H1 (cell line): ENCODE measurements around the gene MACROD2. TPM values are rescaled to one million over a fixed set of nuclear protein-coding genes. Genes with fewer than 3 reads are reported as not detected.

Source experiments
- CHD7 ChIP-seq: fragments of 300-600 bp; sonication (generic); IDR thresholded peaks from 2 replicates; pipeline ENCODE4 v1.7.1; 2012; ENCODE audit warnings: low read length, moderate library complexity, mild to moderate bottlenecking, inconsistent platforms; ENCODE audit not compliant: insufficient replicate concordance
- CREB1 ChIP-seq: IDR thresholded peaks from 2 replicates; pipeline ENCODE4 v1.6.1; 2012; ENCODE audit warnings: inconsistent platforms
- HDAC2 ChIP-seq, 2 experiments: fragments of 300-600 bp in 1 of 2; sonication (generic) in 1 of 2; IDR thresholded peaks; 2 replicates each; pipeline ENCODE4 v1.6.1; 2011 to 2012; ENCODE audit warnings: low read depth in 2 of 2, low read length in 2 of 2, mild to moderate bottlenecking in 2 of 2, moderate library complexity in 2 of 2, borderline replicate concordance in 1 of 2, inconsistent platforms in 1 of 2
- RFX5 ChIP-seq: IDR thresholded peaks from 2 replicates; pipeline ENCODE4 v1.6.1; 2011; ENCODE audit warnings: low read depth, low read length, improper control_type of control experiment, borderline replicate concordance
- SIN3A ChIP-seq, 2 experiments: IDR thresholded peaks in 1 of 2; conservative IDR thresholded peaks in 1 of 2; 2 replicates each; pipeline ENCODE4 v1.6.1; 2011 to 2012; ENCODE audit warnings: low read length in 2 of 2, improper control_type of control experiment in 1 of 2, low read depth in 1 of 2, mild to moderate bottlenecking in 1 of 2
- SP1 ChIP-seq: IDR thresholded peaks from 2 replicates; pipeline ENCODE4 v1.6.1; 2011; ENCODE audit warnings: low read depth, low read length
- SP4 ChIP-seq: IDR thresholded peaks from 2 replicates; pipeline ENCODE4 v1.6.1; 2012; ENCODE audit warnings: low read length, inconsistent platforms
- SRF ChIP-seq: IDR thresholded peaks from 2 replicates; pipeline ENCODE4 v1.6.1; 2011; ENCODE audit warnings: mild to moderate bottlenecking, low read depth, low read length, moderate library complexity
- ZNF274 ChIP-seq: IDR thresholded peaks from 2 replicates; pipeline ENCODE4 v1.7.0; 2012; ENCODE audit warnings: low read length, borderline replicate concordance; ENCODE audit errors: extremely low read depth
- polyA plus RNA-seq, 7 experiments: library from polyadenylated mRNA; depleted of rRNA in 3 of 7; stranded (reverse) in 5 of 7; unstranded in 2 of 7; fragments of >200 nt in 5 of 7; fragments of 200-250 nt in 2 of 7; gene quantifications; 1 replicate in 5 of 7; 2 replicates in 1 of 7; 4 replicates in 1 of 7; pipeline versions ENCODE4 v1.2.1 to v1.2.3, GENCODE V29; 2011 to 2013; ENCODE audit warnings: missing spikeins in 2 of 7, mixed read lengths in 2 of 7
- total RNA-seq: library from RNA; stranded (reverse); fragmentation: NEBNext Ultra II Directional; extraction: Animal tissue kit (Norgen Biotek cat#: 25700); gene quantifications from 2 replicates; pipeline ENCODE4 v1.2.1, GENCODE V29; 2021

Gene MACROD2
- total and polyA plus RNA-seq, 2 of the 8 experiments (the other 6 are each of a cell fraction or from before 2014, with no cell fraction given) = 0.70 to 3.9 TPM

- TF ChIP-seq CHD7 (no peak), CREB1 (no peak), RFX5 (no peak), SIN3A (conservative IDR thresholded peaks at IDR 0.05 in 1 of 2, IDR thresholded peaks at IDR 0.05 in 1 of 2; ENCODE audit: low read depth in 1 of 2, low read length in 2 of 2) (no peak), SP4 (no peak), HDAC2 (IDR thresholded peaks at IDR 0.05; ENCODE audit: borderline replicate concordance in 1 of 2, low read depth in 2 of 2, low read length in 2 of 2) (no peak), SP1 (no peak), SRF (no peak), ZNF274 (no peak)
Measured at GRCh38 chr20:14580418-14581074, 585.2 kb downstream of the MACROD2 start (continued).
